ENCODE results near the gene MAP1LC3B2. TPM values are rescaled to one million over a fixed set of nuclear protein-coding genes. Genes with fewer than 3 reads are reported as not detected.

The MAP1LC3B2 gene
- total and polyA plus RNA-seq, 2 of the 8 experiments (the other 6 are each of a cell fraction or from before 2014, with no cell fraction given), result 0.39 to 1.5 TPM

DNA sequence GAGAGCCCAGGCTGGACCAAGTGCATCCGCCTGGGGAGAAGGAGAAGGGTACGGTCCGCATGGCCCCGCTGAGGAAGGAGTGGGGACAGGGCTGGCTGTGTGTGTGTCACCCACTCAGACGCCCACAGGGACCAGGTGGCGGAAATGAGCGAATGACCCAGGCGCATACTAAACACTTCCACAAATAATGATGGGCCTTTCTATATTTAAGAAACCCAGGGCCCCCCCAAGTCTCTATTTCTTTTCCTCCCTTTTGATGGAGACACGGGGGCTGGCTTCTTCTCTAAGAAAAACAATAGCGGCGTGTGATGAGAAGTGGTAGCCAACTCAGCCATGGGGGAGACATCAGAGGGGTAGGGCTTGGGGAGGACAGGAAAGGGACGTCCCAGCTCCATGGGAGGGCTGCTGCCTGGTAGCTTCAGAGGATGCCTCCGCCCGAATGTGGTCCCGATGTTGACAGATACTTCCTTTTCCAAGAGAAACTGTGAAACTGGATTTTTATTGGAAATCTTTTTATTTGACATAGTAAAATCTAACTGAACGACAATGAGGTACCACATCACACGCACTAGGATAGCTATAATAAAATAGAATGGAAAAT, 6.3 kb upstream of the MAP1LC3B2 start (continued):
- TF ChIP-seq, protein P1, sequence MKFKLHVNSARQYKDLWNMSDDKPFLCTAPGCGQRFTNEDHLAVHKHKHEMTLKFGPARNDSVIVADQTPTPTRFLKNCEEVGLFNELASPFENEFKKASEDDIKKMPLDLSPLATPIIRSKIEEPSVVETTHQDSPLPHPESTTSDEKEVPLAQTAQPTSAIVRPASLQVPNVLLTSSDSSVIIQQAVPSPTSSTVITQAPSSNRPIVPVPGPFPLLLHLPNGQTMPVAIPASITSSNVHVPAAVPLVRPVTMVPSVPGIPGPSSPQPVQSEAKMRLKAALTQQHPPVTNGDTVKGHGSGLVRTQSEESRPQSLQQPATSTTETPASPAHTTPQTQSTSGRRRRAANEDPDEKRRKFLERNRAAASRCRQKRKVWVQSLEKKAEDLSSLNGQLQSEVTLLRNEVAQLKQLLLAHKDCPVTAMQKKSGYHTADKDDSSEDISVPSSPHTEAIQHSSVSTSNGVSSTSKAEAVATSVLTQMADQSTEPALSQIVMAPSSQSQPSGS (IDR thresholded peaks at IDR 0.05; ENCODE audit: low read length), result no peak
- TF ChIP-seq BRCA1 (IDR thresholded peaks at IDR 0.05; ENCODE audit: low read depth, low read length) (no peak), KDM1A (IDR thresholded peaks at IDR 0.05; ENCODE audit: borderline replicate concordance, low read length) (no peak)

Data from H1 (cell line).